ENCODE results near the gene GMPR2.
"Not testable (repeated sequence)": the region's sequence is repeated elsewhere in the genome, so short reads cannot be mapped to it uniquely, and the experiment has no call there.

GMPR2 gene

DNA sequence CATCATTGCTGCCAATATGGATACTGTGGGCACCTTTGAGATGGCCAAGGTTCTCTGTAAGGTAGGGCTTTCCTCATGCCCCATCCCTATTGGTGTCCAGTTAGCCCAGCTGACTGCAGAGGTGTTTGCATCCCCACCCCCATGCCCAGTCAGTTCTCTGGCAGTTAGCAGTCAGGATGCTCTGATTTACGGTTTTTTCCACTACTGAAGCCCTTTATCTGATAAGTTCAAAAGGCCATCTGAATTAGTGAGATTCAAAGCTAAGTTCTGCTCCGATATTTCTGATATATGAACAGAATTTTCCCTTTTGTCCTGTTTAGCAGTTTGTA is 773 bp downstream of the GMPR2 start:
- DNase-seq: no peak

DNA sequence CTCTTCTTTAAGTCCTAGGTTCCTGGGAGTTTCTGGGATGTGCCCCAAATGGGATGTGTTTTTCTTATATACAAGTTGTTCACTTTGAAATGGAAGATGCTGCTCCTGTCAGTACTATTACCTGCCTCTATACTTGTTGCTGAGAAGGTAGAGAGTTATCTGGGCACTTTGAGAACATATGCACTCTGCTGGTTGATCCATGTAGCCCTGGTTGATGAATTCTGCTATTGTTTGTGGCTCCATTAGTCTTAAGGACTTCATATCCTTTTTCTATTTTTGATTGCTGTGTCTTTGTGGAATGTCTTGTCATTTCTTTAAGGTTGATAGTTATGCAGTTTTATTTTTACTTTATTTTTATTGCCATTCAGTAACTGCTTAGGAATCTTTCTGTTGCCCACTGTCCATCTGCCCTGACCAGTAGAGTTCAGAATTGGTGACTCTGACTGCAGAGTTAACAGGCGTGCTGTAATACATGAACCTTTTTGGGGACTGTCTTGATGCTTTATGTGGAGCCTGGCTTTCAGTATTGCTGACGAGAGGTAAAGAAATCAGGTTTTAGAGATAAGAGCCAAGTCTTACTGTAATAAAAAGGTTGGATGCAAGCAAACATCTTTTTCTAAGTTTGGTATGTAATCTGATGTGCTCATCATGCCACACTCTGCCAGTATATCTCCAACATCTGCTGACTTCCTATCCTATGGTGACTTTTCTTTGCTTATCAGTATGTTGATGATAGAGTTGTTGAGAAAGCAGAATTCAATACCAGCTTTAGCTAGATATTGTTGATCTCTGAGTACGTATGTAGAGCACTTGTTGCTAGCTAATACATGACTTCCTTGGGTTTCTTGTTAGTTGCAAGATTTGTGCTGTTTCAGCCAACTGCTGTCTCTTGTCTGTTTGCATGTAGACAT is 1.6 kb downstream of the GMPR2 start:
- no peak for DNase-seq

DNA sequence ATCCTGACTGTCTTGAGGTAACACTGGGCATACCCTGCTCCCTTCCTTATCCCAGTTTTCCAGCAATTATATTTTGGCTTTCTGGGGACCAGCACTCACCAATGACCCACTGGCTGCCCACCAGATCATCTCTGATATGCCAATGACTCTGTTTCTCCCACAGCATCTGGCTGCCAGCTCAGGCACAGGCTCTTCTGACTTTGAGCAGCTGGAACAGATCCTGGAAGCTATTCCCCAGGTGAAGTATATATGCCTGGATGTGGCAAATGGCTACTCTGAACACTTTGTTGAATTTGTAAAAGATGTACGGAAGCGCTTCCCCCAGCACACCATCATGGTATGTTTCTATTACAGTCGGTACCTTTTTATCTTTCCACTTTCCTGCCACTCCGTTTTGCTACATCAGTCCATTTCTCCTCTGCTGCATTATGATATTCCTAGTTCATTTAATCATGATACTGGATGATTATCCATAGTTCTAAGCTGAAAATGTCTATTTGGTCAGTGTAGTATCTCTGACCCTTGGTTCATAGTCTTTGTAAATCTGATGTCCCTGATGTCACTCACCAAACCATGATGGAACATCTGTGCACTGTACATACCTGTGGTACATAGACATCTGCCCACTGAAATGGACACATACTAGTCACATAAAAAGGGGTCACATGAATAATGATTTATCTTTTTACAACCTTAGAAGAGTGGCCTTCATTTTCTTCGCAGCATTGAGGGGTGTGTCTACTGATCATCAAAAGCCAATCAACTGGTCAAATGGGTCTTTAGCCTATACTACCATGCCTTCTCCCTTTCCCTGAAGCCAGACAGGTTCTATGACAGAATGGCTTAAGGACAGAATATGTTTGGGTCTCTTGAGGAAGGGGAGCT is 3.3 kb downstream of the GMPR2 start:
- no peak for DNase-seq

DNA sequence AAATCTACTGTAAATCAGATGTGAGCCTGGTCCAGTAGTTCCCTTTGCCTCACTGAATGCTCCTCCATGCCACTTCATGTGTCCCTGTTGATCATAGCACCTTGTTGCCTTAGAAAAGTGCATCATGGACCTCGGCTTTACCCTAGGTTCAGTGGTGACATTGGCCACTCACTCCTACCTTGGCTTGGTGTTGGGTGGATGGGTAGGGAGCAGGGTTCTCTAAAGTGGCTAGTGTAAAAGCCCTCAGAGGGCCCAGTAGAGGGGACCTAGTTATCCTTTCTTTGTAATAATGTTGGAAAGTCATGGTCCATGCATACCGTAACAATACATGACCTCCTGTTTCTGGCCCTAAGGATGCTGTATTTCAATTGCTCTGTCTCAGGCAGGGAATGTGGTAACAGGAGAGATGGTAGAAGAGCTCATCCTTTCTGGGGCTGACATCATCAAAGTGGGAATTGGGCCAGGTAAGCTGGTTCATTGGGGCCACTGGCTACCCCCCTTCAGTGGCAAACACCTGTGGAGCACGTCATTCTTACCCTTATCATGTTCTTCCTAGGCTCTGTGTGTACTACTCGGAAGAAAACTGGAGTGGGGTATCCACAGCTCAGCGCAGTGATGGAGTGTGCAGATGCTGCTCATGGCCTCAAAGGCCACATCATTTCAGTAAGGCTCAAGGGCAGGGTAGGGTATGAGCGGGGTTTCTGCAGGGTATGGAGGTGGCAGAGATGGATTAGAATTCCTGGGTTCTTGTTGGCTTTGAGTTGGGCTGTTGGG is 4.1 kb downstream of the GMPR2 start:
- DNase-seq: no peak

DNA sequence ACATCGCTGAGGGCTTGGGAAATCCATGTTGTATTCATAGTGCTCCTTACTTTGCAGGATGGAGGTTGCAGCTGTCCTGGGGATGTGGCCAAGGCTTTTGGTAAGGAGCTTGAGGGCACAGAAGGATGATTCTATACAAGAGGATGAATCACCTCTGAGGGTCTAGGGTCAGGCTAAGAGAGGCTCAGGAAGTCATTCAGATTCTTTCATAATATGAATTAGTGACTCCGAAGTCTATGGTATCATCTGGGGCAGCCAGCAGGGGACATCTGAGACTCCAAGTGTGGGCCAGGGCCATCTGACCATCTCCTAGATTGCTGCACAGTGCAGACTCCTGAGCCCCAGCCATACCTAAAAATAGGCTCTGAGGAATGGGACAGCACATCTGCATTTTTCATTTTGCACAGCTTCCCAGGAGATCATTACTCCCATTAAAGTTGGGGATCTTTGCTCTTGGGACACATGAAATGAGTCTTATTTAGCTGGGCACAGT is 4.8 kb downstream of the GMPR2 start:
- DNase-seq: no peak

DNA sequence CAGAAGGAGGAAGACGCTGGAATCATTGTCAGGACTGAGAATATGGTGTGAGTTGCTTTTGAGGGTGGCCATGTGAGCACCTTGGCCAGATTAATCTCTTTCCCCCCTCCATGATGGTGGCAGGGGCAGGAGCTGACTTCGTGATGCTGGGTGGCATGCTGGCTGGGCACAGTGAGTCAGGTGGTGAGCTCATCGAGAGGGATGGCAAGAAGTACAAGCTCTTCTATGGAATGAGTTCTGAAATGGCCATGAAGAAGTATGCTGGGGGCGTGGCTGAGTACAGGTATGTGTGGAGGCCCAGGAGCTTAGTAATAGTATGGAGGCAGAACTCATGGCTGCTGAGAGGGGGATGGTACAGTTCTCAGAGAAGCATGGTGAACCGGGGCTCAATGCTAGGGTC is 5.4 kb downstream of the GMPR2 start:
- DNase-seq: no peak

DNA sequence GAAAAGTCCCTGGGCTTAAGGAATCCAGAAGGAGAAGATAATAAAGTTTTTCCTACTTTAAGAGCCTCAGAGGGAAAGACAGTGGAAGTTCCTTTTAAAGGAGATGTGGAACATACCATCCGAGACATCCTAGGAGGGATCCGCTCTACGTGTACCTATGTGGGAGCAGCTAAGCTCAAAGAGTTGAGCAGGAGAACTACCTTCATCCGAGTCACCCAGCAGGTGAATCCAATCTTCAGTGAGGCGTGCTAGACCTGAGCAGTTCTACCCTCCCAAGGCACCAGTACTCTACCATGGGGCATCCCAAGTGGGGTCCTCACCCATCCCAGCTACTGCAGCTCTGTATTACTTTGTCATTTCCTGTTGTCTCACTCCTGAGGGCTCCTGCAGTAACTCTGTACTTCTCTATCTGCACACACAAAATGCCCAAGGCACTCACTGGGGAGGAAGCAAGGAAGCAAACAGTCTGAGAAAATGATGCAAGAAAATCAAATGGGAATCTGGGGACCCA is 5.9 kb downstream of the GMPR2 start:
- no peak for DNase-seq

DNA sequence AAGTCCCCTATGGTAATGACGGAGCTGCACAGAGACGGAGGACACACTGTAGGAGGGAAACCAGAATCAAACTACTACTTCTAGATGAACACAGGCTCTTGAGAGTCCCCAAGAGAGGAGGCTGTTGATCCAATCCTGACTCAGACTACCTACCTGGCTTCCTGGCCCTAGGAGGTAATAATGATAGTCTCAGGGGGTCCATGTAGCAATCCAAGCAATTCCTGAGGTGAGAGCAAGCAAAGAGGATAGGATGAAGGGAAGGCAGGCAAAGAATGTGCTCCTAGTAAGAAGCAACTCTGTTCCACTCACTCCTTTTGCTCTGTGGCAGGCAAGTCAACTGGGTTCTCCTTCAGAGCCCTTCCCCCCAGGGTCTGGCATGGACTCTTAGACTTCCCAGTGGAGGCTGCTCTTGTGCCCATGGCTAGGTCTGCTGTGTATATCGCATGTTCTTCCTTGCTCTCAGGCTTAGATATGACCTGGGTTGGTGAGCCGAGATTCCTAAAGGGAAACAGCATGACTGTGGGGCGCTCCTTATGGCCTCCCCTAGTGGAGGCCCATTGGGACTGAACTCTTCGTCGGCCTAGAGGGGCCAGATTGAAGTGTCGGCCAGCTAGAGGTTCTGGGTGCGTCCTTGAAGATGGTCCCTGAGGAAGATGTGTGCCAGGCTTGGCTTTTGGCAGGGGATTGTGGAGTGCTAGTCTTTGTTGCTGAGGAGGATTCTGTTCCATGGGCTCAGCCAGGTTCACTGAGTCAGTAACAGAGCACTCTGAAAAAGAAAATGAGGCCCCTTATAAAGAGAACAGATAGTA is 7.6 kb downstream of the GMPR2 start:
- DNase-seq: no peak

DNA sequence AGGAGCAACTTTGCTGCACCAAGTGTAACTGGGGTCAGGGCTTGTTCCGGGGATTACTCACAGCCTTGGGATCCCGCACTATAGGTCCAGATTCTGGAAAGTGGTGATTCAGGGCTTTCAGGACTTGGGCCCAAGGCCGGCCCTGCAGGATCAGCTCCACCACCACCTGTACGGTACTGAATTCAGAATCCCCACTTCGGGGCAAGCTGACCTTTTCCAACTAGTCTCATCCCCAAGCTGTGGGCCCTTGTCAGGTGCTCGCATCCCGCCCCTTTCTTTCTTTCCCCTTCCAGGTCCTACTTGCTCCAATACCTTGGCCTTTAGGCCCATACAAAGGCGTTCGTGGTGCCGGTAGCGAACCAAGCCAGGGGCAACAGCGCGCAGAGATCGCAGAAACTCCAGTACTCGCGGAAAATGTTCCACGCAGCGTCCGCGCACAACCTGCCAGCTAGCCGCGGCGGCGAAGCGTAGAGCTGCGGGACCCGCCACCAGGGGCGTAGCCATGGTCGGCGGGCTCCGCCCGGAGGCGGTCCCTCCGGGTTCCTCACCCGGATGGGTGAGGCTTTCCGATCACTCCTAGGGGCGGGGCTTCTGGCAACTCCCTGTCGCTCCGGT is 9.2 kb downstream of the GMPR2 start:
- DNase-seq: peak; percentile 92 to 94

DNA sequence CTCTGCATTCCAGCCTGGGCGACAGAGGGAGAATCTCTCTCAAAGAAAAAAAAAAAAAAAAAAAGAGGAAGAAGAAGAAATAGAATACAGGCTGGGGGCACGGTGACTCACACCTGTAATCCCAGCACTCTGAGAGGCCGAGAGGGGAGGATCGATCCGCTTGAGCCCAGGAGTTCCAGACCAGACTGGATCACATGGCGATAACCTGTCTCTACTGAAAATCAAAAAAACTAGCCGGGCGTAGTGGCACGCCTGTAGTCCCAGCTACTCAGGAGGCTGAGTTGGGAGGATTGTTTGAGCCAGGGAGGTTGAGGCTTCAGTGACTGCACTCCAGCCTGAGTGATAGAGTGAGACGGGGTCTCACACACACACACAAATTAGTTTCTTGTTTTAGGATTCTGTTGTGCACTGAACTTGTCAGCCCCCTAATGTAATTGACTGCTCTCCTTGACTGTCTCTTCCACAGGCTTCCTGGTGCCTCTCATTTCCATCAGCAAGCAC is 10.7 kb downstream of the GMPR2 start:
- no peak for DNase-seq

DNA sequence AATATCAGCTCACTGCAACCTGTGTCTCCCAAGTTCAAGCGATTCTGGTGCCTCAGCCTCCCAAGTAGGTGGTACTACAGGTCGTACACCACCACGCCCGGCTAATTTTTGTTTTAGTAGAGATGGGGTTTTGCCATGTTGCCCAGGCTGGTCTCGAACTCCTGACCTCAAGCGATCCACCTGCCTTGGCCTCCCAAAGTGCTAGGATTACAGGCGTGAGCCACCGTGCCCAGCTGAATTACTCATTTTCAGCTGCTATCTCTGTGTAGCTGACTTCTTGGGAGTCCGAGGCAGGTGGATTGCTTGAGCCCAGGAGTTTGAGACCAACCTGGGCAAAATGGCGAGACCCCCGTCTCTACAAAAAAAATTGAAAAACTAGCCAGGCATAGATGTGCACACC is 12.6 kb downstream of the GMPR2 start:
- not testable (repeated sequence) for DNase-seq

DNA sequence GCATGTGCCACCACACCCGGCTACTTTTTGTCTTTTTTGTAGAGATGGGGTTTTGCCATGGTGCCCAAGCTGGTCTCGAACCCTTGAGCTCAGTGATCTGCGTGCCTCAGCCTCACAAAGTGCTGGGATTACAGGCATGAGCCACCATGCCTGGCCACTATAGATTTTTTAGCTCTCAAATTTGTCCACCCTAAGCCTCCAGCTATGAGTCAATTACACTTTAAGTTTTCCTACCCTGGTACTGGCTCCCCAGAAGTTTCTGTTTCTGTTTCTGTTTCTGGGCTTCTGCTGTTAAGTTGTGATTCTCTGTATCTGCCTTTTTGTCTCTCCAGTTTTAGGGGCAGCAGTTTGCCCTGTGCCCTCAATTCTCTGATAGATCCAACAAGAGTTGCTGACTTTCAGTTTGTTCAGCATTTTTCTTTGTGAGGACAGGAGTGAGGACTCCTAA is 14.1 kb downstream of the GMPR2 start:
- DNase-seq: no peak

DNA sequence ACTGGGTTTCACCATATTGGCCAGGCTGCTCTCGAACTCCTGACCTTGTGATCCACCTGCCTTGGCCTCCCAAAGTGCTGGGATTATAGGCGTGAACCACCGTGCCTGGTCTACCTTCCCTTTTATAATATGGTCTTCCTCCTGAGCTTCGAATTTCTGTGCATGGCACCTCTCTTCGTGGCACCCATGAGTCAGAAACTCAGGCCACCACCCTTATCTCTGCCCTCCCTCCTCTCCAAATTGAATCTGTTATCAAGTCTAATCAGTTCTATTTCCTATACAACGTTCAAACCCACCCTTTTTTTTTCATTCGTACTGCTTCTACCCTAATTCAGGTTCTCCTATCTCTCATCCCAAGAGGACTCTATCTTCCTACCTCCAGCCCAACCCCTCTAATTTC is 14.7 kb downstream of the GMPR2 start:
- DNase-seq: no peak

DNA sequence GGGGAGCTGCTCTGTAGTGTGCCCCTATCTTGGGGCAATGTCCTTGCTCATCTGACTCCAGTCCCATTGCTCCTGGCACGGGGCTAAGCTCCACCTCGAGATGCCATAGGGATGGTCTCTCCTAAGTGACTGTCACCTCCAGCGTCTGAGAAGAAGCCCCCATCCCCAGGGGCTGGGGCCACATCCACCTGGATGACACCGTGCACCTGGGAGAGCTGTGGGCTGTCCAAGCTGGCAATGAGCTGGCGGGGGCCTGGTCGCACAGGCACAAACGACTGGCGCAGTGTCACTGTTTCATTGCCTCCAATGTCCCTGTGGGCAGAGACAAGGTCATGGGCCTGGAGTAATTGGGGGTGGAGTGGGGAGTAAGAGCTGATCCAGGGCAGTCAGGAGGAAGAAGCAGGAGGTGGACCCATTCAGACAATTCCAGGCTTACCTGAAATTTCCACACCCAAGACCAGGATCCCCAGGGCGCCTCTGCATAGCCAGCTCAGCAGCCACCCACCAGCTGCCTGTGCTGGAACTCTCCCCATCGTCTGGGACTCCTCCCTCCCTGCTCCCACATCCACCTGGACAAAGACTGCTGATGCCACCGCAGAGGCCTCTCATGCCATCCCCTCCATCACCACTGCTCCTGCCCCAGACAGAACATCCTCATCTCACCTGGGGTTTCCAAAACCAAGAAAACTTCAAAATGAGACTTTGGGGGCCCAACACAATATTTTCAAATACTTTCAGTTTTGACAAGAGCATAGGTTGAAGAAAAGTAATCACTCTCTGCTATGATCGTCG is 16.7 kb downstream of the GMPR2 start:
- DNase-seq: no peak

DNA sequence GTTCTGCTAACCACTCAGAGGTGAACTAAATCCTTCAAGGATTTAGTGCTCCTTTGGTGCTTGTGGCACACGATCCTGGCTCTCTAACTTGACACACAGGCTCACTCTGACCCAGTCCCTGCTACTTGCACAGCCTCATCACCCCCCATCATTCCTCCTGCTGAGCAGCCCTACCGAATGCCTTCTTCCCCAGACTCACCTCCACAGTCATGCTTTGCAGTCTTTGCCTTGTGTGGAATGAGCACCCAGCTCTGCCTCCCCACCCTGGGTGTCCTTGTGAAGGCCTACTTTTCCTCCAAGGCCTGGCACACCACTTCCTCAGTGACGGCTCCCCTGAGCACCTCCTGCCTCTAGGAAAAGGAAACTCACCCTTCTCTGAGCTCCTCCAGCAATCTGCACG is 17.6 kb downstream of the GMPR2 start:
- DNase-seq: no peak

DNA sequence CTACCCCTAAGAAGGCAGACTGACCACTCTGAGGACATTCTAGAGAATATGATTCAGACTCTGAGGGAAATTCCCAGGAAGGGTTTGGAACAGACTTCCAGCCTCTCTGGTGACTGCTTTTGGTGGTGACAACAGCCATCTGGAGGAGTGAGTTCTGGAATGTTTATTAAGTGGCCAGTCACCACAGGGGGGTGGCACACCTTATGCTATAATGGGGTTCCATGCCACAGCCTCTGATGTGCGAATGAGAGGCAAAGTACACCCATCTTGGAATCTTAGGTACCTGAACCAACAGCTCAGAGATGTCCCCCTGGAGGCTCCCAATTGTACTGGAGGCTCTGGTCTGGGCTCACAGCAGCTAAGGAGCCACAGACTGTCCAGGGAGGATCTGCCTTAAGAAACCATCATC is 19.2 kb downstream of the GMPR2 start:
- DNase-seq: no peak

DNA sequence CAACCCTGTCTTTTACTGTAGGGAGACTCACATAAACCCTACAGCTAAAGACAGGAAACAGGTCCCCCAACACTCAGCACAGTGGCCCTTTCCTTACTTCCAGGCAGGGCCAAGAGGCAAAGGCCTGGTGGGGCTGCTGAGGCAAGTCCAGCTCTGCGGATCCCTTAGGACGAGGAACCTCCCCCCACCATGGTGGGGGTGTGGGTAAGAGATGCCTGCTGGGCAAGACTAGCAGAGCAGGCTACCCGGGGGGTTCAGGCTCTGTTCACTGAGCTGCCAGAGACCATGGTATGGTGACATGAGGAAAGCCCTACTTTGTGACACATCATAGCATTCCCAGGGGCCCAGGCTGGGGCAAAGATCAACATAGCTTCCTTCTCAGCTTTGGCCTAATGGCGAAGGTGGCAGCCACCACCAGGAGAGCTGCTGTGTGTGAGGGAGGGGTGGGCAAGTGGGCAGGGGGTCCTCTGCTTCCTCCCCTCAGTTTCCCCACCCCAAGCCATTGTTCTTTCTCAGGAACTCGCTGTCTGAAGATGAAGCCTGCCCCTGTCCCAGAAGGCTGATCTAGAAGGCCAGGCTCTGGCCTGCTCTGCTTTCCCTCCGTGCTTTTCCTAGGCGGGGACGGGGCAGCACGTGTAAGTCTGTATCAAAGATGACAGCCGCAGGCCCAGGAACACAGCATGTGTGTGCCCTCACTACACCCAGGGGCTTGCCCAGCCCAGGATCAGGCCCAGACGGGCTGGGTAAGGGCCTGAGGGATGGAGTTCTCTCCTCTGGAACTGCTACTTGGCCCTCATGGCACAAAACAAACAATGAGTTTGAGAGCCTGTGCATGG is 19.8 kb downstream of the GMPR2 start:
- DNase-seq: no peak

DNA sequence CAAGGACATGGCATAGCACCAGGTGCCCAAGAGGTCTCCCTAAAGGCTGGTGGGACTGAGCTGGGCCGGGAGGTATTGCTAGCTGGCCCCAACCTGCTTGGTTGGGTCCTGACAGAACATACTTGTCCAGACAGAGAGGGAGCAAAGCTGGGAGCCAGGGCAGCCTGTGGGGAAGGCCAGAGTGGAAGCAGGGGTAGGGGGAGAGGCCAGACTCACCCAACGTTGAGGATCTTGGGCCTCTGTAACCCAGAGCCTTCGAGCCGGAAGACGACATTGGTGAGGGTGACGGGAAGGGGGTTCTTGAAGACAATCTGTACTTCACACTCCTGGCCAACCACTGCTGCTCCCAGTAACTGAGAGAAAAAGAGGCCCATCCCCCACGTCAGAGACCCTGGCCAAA is 21.2 kb downstream of the GMPR2 start:
- DNase-seq: no peak

DNA sequence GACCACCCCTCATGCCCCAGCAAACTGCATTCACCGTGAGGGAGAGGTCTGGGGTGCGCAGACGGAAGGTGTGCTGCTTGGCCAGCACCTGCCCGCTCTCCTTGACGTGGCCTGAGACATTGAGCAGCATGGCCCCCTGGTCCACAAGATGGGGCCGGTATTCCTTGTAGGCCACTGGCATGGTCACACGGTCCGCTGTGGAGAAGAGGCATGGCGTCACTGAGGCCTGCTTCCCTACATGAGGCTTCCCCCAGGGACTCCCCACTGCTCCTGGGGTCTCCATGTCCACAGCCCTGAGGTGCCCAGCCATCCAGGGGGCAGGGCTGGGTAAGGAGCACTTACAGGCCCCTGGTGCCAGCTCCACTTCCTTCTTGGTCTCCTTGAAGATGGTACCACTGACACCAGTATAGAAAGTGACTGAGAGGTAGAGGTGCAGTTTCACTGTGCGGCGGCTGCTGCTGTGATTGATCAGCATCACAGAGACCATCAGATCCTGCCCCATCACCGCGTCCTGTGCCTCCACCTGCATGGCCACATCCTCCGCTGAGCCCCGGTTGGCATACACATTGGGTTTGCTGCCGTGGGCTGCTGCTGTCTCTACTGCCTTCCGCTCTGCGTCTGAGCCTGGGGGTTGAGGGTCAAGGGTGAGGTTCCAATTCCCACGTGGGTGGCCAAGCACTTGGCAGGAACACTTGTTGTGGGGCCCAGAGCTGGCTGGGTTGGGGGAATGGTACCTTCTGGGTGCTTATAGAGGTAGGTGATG is 22.1 kb downstream of the GMPR2 start:
- no peak for DNase-seq

All from NCI-H1930 (cell line).